Activated T-cell treated with anti-CD3 and anti-CD28 coated beads, Interleukin-2, amount 50 U/mL, for 24 hours (primary cell): ENCODE results near the gene IMP3.
A peak's percentile ranks its signal among the peaks of the same experiment; 100 is the strongest.
"Not testable (repeated sequence)": the region's sequence is repeated elsewhere in the genome, so short reads cannot be mapped to it uniquely, and the experiment has no call there.

Experiments
- DNase-seq: peaks from one replicate; pipeline ENCODE4 v3.0.0-alpha.2; 2020
- H3K27ac Mint-ChIP-seq: 2 replicates; pipeline ENCODE4 v1.8.0; 2020; ENCODE audit warnings: mild to moderate bottlenecking, mixed read lengths
- H3K27me3 Mint-ChIP-seq: 2 replicates; pipeline ENCODE4 v1.8.0; 2020; ENCODE audit warnings: mixed read lengths
- H3K36me3 Mint-ChIP-seq: 2 replicates; pipeline ENCODE4 v1.8.0; 2020; ENCODE audit warnings: low read depth, mixed read lengths
- H3K4me1 Mint-ChIP-seq: 2 replicates; pipeline ENCODE4 v1.8.0; 2020; ENCODE audit warnings: low read depth, mixed read lengths
- H3K4me3 Mint-ChIP-seq: 2 replicates; pipeline ENCODE4 v1.8.0; 2020; ENCODE audit warnings: mild to moderate bottlenecking, moderate library complexity, mixed read lengths
- H3K9me3 Mint-ChIP-seq: 2 replicates; pipeline ENCODE4 v1.8.0; 2020; ENCODE audit warnings: mixed read lengths

The IMP3 gene

GRCh38 chr15:75648156-75649000 is 8.4 kb upstream of the IMP3 start:
- peak overlapping the region; percentile 27 for H3K27ac Mint-ChIP-seq
- peaks cover 32% of the 10 kb centered on the region for H3K4me1 Mint-ChIP-seq
- no peaks in the 10 kb centered on the region for H3K27me3 Mint-ChIP-seq
- no peak for DNase-seq
- peak overlapping the region; percentile 83 for H3K4me3 Mint-ChIP-seq
- H3K9me3 Mint-ChIP-seq = no peaks in the 10 kb centered on the region
- H3K36me3 Mint-ChIP-seq = no peaks in the 10 kb centered on the region

GRCh38 chr15:75647370-75648155 is 7.5 kb upstream of the IMP3 start, which contains the start of gene SNX33:
Gene SNX33 (plus strand): TSS chr15:75647912. CDS start chr15:75649103, 1,191 bp downstream.
- Mint-ChIP-seq H3K9me3 (no peaks in the 10 kb centered on the region), H3K27ac (peak within 1 kb of the TSS; percentile 73), H3K4me1 (peaks cover 30% of the 10 kb centered on the region), H3K36me3 (no peaks in the 10 kb centered on the region), H3K27me3 (no peaks in the 10 kb centered on the region), H3K4me3 (peak within 1 kb of the TSS; percentile 83)
- DNase-seq = peak; percentile 75

- peak; percentile 52 for DNase-seq
- peak overlapping the region; percentile 73 for H3K27ac Mint-ChIP-seq
- H3K36me3 Mint-ChIP-seq = no peaks in the 10 kb centered on the region
- no peaks in the 10 kb centered on the region for H3K9me3 Mint-ChIP-seq
- H3K27me3 Mint-ChIP-seq = no peaks in the 10 kb centered on the region
- H3K4me3 Mint-ChIP-seq = peak overlapping the region; percentile 83
- peaks cover 31% of the 10 kb centered on the region for H3K4me1 Mint-ChIP-seq
These were observed 6.9 kb upstream of the IMP3 start for GRCh38 chr15:75646944-75647364.

- Mint-ChIP-seq H3K27ac (peak overlapping the region; percentile 73), H3K36me3 (no peaks in the 10 kb centered on the region), H3K4me3 (peak overlapping the region; percentile 83), H3K9me3 (no peaks in the 10 kb centered on the region), H3K4me1 (peaks cover 25% of the 10 kb centered on the region), H3K27me3 (no peaks in the 10 kb centered on the region)
- no peak for DNase-seq
These were observed 6.3 kb upstream of the IMP3 start for GRCh38 chr15:75646112-75646943.

GRCh38 chr15:75644376-75644775 is 4.4 kb upstream of the IMP3 start:
- Mint-ChIP-seq H3K4me1 (peaks cover 23% of the 10 kb centered on the region), H3K9me3 (no peaks in the 10 kb centered on the region), H3K27ac (no peak overlapping the region), H3K27me3 (no peaks in the 10 kb centered on the region), H3K4me3 (no peak overlapping the region), H3K36me3 (peaks cover 9% of the 10 kb centered on the region)
- no peak for DNase-seq

GRCh38 chr15:75641603-75642002 is 1.6 kb upstream of the IMP3 start:
- peaks cover 36% of the 10 kb centered on the region for H3K36me3 Mint-ChIP-seq
- H3K4me3 Mint-ChIP-seq = no peak overlapping the region
- no peaks in the 10 kb centered on the region for H3K27me3 Mint-ChIP-seq
- peaks cover 28% of the 10 kb centered on the region for H3K4me1 Mint-ChIP-seq
- DNase-seq = no peak
- peak overlapping the region; percentile 55 for H3K27ac Mint-ChIP-seq
- H3K9me3 Mint-ChIP-seq = no peaks in the 10 kb centered on the region

GRCh38 chr15:75641179-75641503 is 1.1 kb upstream of the IMP3 start:
- Mint-ChIP-seq H3K36me3 (peaks cover 37% of the 10 kb centered on the region), H3K27ac (peak overlapping the region; percentile 97), H3K27me3 (no peaks in the 10 kb centered on the region), H3K4me3 (peak overlapping the region; percentile 96), H3K9me3 (no peaks in the 10 kb centered on the region), H3K4me1 (peaks cover 29% of the 10 kb centered on the region)
- DNase-seq = no peak

- H3K36me3 Mint-ChIP-seq = peaks cover 42% of the 10 kb centered on the region
- peak overlapping the region; percentile 97 for H3K27ac Mint-ChIP-seq
- peak; percentile 55 for DNase-seq
- no peaks in the 10 kb centered on the region for H3K27me3 Mint-ChIP-seq
- peak overlapping the region; percentile 96 for H3K4me3 Mint-ChIP-seq
- H3K9me3 Mint-ChIP-seq = no peaks in the 10 kb centered on the region
- peaks cover 33% of the 10 kb centered on the region for H3K4me1 Mint-ChIP-seq
These were observed 607 bp upstream of the IMP3 start for GRCh38 chr15:75640483-75641178.

- peak overlapping the region; percentile 96 for H3K4me3 Mint-ChIP-seq
- no peak for DNase-seq
- H3K4me1 Mint-ChIP-seq = peaks cover 33% of the 10 kb centered on the region
- no peaks in the 10 kb centered on the region for H3K9me3 Mint-ChIP-seq
- H3K27ac Mint-ChIP-seq = peak overlapping the region; percentile 97
- H3K27me3 Mint-ChIP-seq = no peaks in the 10 kb centered on the region
- peaks cover 46% of the 10 kb centered on the region for H3K36me3 Mint-ChIP-seq
These were observed 774 bp downstream of the IMP3 start for GRCh38 chr15:75639191-75639708.

GRCh38 chr15:75637245-75638009 is 2.6 kb downstream of the IMP3 start:
- Mint-ChIP-seq H3K27ac (peak overlapping the region; percentile 97), H3K27me3 (no peaks in the 10 kb centered on the region), H3K36me3 (peaks cover 46% of the 10 kb centered on the region), H3K4me1 (peaks cover 33% of the 10 kb centered on the region), H3K9me3 (no peaks in the 10 kb centered on the region), H3K4me3 (peak overlapping the region; percentile 96)
- no peak for DNase-seq

- Mint-ChIP-seq H3K27me3 (no peaks in the 10 kb centered on the region), H3K9me3 (no peaks in the 10 kb centered on the region), H3K4me3 (peak overlapping the region; percentile 25), H3K4me1 (peaks cover 29% of the 10 kb centered on the region), H3K36me3 (peaks cover 46% of the 10 kb centered on the region), H3K27ac (no peak overlapping the region)
- DNase-seq = no peak
These were observed 4.0 kb downstream of the IMP3 start for GRCh38 chr15:75636026-75636425.

- H3K27me3 Mint-ChIP-seq, DNase-seq, H3K4me3 Mint-ChIP-seq, H3K9me3 Mint-ChIP-seq, H3K27ac Mint-ChIP-seq: not testable (repeated sequence)
- H3K36me3 Mint-ChIP-seq = peaks cover 32% of the 10 kb centered on the region
- peaks cover 25% of the 10 kb centered on the region for H3K4me1 Mint-ChIP-seq
These were observed 6.1 kb downstream of the IMP3 start for GRCh38 chr15:75633922-75634321.

- H3K4me1 Mint-ChIP-seq = peaks cover 13% of the 10 kb centered on the region
- H3K27me3 Mint-ChIP-seq = no peaks in the 10 kb centered on the region
- H3K36me3 Mint-ChIP-seq = peaks cover 13% of the 10 kb centered on the region
- no peak overlapping the region for H3K27ac Mint-ChIP-seq
- H3K9me3 Mint-ChIP-seq = no peaks in the 10 kb centered on the region
- no peak for DNase-seq
- H3K4me3 Mint-ChIP-seq = no peak overlapping the region
These were observed 8.1 kb downstream of the IMP3 start for GRCh38 chr15:75631935-75632334.
